CD4-positive, alpha-beta T cell treated with Interleukin-21 for 1 hour (primary cell): Measurements from ENCODE around the gene CLEC18A.
"Not testable (repeated sequence)": the region's sequence is repeated elsewhere in the genome, so short reads cannot be mapped to it uniquely, and the experiment has no call there.

Experiments
- DNase-seq: peaks from one replicate; pipeline ENCODE4 v3.0.0-alpha.2; 2020

Gene CLEC18A

DNA sequence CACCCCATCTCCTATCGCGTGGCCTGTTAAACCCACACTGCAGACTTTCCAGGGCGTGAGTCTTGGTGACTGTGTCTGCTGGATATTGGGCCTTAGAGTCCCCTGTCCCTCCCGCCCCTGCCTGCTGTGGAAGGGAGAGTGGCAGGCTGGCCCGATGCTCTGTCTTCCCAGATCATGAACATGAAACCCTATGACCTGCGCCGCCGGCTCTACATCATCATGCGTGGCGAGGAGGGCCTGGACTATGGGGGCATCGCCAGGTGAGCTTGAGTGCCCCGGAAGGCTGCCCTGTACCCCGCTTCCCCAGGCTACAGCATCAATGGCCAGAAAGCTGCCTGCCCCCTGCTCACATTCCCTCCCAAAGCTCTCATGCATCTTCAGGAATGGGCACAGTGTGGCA, 19.5 kb upstream of the CLEC18A start:
- no peak for DNase-seq

DNA sequence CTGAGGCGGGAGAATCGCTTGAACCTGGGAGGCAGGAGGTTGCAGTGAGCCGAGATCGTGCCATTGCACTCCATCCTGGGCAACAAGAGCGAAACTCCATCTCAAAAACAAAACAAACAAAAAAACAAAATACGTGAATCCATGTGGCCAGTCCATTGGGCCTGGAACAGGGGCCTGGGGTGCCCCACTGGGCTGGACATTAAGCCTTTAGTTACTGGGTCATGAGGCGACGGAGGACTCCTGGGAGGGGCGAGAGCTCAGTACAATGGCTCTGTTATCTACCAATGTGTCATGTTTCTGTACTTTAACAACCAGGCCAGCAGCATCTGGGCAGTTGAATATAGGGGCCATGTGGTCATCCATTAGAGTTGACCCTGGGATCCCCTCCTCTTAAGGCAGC, 18.9 kb upstream of the CLEC18A start:
- DNase-seq: no peak

GRCh38 chr16:69932691-69933392, 18.3 kb upstream of the CLEC18A start:
- DNase-seq: no peak

- DNase-seq: no peak
Measured at GRCh38 chr16:69934044-69934443, 17.1 kb upstream of the CLEC18A start.

- DNase-seq: no peak
Measured at GRCh38 chr16:69934751-69935150, 16.4 kb upstream of the CLEC18A start.

- DNase-seq: no peak
Measured at GRCh38 chr16:69935278-69935711, 15.8 kb upstream of the CLEC18A start.

DNA sequence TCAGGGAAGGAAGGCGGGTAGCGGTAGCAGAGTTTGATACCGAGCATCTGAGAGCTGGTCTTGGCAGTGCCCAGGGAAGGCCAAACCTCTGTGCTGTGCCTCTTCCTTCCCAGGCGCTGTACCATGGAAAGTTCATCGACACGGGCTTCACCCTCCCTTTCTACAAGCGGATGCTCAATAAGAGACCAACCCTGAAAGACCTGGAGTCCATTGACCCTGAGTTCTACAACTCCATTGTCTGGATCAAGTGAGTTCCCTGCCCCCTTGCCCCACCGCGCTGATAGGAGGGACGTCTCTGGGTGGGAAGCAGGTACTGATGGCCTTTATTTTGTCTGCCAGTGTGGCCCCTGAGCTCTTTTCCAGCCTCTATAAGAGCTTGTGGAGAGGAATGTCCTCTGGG, 15.4 kb upstream of the CLEC18A start:
- DNase-seq: no peak

DNA sequence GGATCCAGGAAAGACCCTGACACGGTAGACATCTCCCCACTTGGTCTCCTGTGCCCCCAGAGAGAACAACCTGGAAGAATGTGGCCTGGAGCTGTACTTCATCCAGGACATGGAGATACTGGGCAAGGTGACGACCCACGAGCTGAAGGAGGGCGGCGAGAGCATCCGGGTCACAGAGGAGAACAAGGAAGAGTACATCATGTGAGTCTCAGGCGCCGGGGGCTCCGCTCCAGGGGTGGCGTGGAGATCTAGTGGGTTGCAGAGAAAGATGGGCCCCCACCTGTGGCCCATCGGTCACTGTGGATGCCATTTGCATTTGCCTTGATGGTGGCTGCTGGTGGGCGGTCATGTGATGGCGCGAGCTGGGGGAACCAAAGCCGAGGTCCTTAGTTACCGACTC, 14.9 kb upstream of the CLEC18A start:
- DNase-seq: no peak

- no peak for DNase-seq
Measured at GRCh38 chr16:69936751-69937211, 14.4 kb upstream of the CLEC18A start.

- DNase-seq: no peak
Measured at GRCh38 chr16:69937465-69937951, 13.6 kb upstream of the CLEC18A start.

GRCh38 chr16:69938981-69939820, 11.9 kb upstream of the CLEC18A start:
- DNase-seq: no peak

GRCh38 chr16:69939821-69940585, 11.1 kb upstream of the CLEC18A start:
- no peak for DNase-seq

DNA sequence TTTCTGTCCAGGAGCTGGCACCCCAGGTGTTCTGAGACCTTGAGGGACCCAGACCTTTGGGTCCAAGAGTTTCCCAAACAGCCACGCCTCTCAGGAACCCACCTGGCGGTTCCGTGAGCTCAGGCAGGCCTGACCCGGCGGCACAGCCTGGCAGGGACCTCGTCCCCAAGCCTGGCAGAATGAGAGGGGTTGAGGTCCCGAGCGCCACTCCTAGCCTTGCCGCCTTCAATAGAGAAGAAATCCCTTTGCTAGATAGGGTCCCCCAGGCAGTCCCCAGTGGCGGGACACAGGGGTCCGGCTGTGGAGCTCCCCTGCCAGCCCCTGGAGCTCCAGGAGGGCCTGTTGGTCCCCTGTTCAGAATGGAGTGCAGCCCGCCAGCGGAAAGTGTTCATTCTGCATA, 10.5 kb upstream of the CLEC18A start:
- DNase-seq: no peak

DNA sequence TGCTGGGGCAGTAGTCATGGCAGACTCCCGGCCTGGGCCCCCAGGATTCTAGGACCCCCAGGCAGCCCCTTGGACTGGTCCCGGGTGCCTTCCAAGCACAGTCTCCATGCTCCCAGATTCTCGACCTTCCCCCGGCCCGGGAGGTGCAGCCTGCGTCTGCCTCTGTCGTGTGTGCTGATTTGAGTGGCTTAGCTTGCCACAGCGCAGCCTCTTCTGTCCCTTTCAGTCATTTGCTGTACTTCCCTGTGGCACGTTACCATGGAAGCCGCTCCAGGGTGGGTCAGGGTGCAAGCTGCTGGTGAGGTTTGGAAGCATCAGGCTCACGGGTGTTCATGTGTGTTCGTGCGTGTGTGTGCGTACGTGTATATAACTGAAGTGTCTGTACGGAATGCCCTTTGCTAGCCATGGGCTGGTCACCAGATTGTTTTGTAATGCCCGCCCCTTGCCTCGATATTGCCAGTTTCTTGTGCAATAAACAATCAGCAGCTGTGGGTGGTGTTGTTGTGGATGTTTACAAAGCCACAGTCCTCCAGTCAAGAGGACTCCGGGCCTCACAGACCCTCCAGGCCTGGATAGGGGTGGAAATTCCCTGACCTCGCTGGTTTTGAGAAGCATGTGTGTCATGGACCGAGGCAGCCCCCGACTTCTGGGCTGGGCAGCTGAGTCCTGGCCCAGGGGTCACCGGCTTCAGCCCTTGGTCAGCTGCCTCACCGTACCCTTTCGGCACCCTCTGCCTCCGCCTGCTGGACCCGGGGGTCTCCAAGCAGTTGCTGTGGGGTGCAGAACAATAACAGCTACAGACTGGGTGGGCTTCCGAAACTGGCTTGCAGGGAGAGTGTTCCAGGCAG, 9.7 kb upstream of the CLEC18A start:
- DNase-seq: no peak

DNA sequence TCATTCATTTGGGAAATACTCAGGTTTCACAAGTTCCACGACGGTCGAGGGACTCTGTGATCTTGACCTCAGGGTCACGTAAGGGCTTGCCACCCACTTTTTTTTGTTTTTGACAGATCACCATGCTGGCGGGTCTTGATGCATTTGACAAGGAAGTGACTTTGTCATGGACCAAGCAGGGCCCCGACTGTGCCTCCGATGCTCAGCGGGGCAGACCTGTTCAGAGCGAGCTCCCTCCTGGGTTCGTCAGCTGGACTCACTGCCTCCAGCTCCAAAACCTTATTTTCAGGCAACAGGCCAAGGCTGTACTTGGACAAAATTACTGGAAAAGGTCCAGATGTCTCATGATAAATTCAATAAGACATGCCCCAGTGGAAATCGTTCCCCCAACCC, 9.0 kb upstream of the CLEC18A start:
- DNase-seq: no peak

GRCh38 chr16:69942627-69943170, 8.4 kb upstream of the CLEC18A start:
- DNase-seq: no peak

DNA sequence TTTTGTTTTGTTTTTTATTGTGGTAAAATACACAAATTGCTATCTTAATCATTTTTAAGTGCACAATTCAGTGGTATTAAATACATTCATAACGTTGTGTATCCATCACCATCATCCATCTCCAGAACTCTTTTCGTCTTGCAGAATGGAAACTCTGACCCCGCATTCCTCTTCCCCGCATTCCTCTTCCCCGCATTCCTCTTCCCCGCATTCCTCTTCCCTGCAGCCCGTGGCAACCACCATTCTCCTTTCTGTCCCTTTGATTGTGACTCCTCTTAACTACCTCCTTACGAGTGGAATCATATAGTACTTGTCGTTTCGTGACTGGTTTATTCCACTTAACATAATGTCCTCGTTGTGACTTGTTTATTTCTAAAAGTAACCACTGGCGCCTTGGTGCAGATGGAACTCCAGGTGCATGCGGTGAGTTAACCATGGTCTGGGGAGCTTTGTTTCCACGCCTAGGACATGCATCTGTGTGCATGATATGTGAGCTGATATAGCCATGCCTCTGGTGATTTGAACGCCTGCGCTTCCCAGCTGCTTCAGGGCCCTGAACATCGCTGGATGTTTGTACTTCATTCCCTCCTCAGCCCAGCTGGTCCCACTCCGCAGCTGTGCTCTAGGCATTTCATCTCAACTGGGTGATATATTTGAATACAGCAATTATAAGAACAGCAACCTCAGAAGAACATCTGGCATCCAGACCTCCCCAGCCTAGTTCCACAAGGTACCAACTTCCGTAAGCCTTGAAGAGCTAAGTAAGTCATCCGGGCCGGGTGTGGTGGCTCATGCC, 7.7 kb upstream of the CLEC18A start:
- DNase-seq: not testable (repeated sequence)

GRCh38 chr16:69950411-69950810, 723 bp upstream of the CLEC18A start:
- DNase-seq: not testable (repeated sequence)

DNA sequence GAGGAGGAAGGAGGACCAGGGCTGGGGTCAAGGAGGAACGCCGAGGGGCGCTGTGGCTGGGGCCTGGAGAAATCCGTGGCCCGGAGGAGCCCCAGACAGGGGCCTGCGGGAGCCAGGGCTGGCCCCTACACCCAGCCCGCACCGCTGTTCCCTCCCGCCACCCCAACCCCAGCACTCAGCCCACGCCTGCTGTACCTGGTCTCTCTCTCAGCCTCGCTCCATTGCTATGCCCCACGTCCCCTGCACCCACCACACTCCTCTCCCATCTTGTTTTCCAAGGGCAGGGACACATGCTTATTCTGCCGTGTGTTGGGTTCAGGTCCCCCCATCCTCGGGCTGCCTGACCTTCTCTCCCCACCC, 518 bp downstream of the CLEC18A start:
- not testable (repeated sequence) for DNase-seq

- not testable (repeated sequence) for DNase-seq
Measured at GRCh38 chr16:69952116-69952515, 982 bp downstream of the CLEC18A start.
